Stimulated activated CD4-positive, alpha-beta T cell treated with anti-CD3 and anti-CD28 coated beads, Interleukin-4, amount 100 ng/mL, for 1 hour (primary cell): Measurements from ENCODE around the gene EPHB3.

Experiments used
- DNase-seq: peaks from one replicate; pipeline ENCODE4 v3.0.0-alpha.2; 2020

Gene EPHB3

GRCh38 chr3:184543843-184544512 lies 17.6 kb upstream of the EPHB3 start:
- peak; percentile 58 for DNase-seq

- no peak for DNase-seq
Measured at GRCh38 chr3:184544513-184544861, 17.1 kb upstream of the EPHB3 start.

GRCh38 chr3:184545769-184546168 lies 15.8 kb upstream of the EPHB3 start:
- DNase-seq, result no peak

GRCh38 chr3:184546252-184546651 lies 15.3 kb upstream of the EPHB3 start:
- DNase-seq, result no peak

GRCh38 chr3:184549796-184550577 lies 11.6 kb upstream of the EPHB3 start:
- no peak for DNase-seq

GRCh38 chr3:184551103-184551502 lies 10.5 kb upstream of the EPHB3 start:
- DNase-seq, result no peak

- no peak for DNase-seq
Measured at GRCh38 chr3:184551614-184552256, 9.8 kb upstream of the EPHB3 start.

- no peak for DNase-seq
Measured at GRCh38 chr3:184552296-184552695, 9.3 kb upstream of the EPHB3 start.

GRCh38 chr3:184552863-184553262 lies 8.7 kb upstream of the EPHB3 start:
- DNase-seq, result no peak

- DNase-seq, result no peak
Measured at GRCh38 chr3:184553385-184553784, 8.2 kb upstream of the EPHB3 start.

- no peak for DNase-seq
Measured at GRCh38 chr3:184554461-184554860, 7.1 kb upstream of the EPHB3 start.

- no peak for DNase-seq
Measured at GRCh38 chr3:184556582-184557347, 4.8 kb upstream of the EPHB3 start.

GRCh38 chr3:184557348-184557950 lies 4.1 kb upstream of the EPHB3 start:
- no peak for DNase-seq

- no peak for DNase-seq
Measured at GRCh38 chr3:184558726-184559125, 2.9 kb upstream of the EPHB3 start.

GRCh38 chr3:184559336-184559735 lies 2.2 kb upstream of the EPHB3 start:
- no peak for DNase-seq

- no peak for DNase-seq
Measured at GRCh38 chr3:184560531-184560930, 1.1 kb upstream of the EPHB3 start.

- no peak for DNase-seq
Measured at GRCh38 chr3:184561913-184562877, 610 bp downstream of the EPHB3 start.

GRCh38 chr3:184562878-184563560 lies 1.4 kb downstream of the EPHB3 start:
- DNase-seq, result no peak

- DNase-seq, result no peak
Measured at GRCh38 chr3:184563561-184563925, 2.0 kb downstream of the EPHB3 start.

GRCh38 chr3:184563941-184564684 lies 2.5 kb downstream of the EPHB3 start:
- no peak for DNase-seq
